Parathyroid adenoma (tissue), 2 donors: ENCODE data around the gene ZXDC.

Source experiments
- H2AFZ ChIP-seq: fragments of 300-600 bp; sonication (generic); one replicate; pipeline ENCODE4 v1.7.0; 2017; ENCODE audit warnings: antibody characterized with exemption, mild to moderate bottlenecking
- H3K27ac ChIP-seq: fragments of 300-600 bp; sonication (generic); one replicate; pipeline ENCODE4 v1.7.0; 2017
- H3K27me3 ChIP-seq: fragments of 300-600 bp; sonication (generic); one replicate; pipeline ENCODE4 v1.7.0; 2017; ENCODE audit warnings: low read length; ENCODE audit not compliant: control insufficient read depth, insufficient read depth
- H3K36me3 ChIP-seq: fragments of 300-600 bp; sonication (generic); one replicate; pipeline ENCODE4 v1.7.0; 2017; ENCODE audit warnings: low read length; ENCODE audit not compliant: control insufficient read depth, insufficient read depth
- H3K4me1 ChIP-seq: fragments of 300-600 bp; sonication (generic); one replicate; pipeline ENCODE4 v1.7.0; 2017; ENCODE audit warnings: control low read depth
- H3K4me2 ChIP-seq: fragments of 300-600 bp; sonication (generic); one replicate; pipeline ENCODE4 v1.7.0; 2017; ENCODE audit warnings: low read length
- H3K4me3 ChIP-seq: fragments of 300-600 bp; sonication (generic); one replicate; pipeline ENCODE4 v1.7.0; 2017; ENCODE audit warnings: low read depth, low read length
- H3K79me2 ChIP-seq: fragments of 300-600 bp; sonication (generic); one replicate; pipeline ENCODE4 v1.7.0; 2017; ENCODE audit warnings: control low read depth
- H3K9ac ChIP-seq: fragments of 300-600 bp; sonication (generic); one replicate; pipeline ENCODE4 v1.7.0; 2017; ENCODE audit warnings: mild to moderate bottlenecking
- H3K9me3 ChIP-seq: fragments of 300-600 bp; sonication (generic); one replicate; pipeline ENCODE4 v1.7.0; 2017; ENCODE audit warnings: low read length; ENCODE audit not compliant: control insufficient read depth
- CTCF ChIP-seq: fragments of 300-600 bp; sonication (generic); IDR thresholded peaks from one replicate; pipeline ENCODE4 v1.7.0; 2017; ENCODE audit warnings: antibody characterized with exemption, mild to moderate bottlenecking
- donor health status: primary hyperparathyroidism.

Gene ZXDC

GRCh38 chr3:126517986-126518778, 42.5 kb upstream of the ZXDC start:
- no peak for TF ChIP-seq CTCF
- Histone ChIP-seq H3K79me2 (no peaks in the 10 kb centered on the region), H3K36me3 (no peaks in the 10 kb centered on the region), H3K9ac (no peak overlapping the region), H3K9me3 (no peaks in the 10 kb centered on the region), H3K27me3 (peaks cover 3% of the 10 kb centered on the region), H3K4me2 (no peak overlapping the region), H3K27ac (no peak overlapping the region), H3K4me3 (no peak overlapping the region), H3K4me1 (no peaks in the 10 kb centered on the region), H2AFZ (no peak overlapping the region)

- H3K9ac ChIP-seq: no peak within 1 kb of the TSS
- H2AFZ ChIP-seq: no peak within 1 kb of the TSS
- no peak for TF ChIP-seq CTCF
- no peak within 1 kb of the TSS for H3K4me3 ChIP-seq
- H3K4me1 ChIP-seq: no peaks in the 10 kb centered on the region
- no peak within 1 kb of the TSS for H3K4me2 ChIP-seq
- H3K79me2 ChIP-seq: no peaks in the 10 kb centered on the region
- no peaks in the 10 kb centered on the region for H3K36me3 ChIP-seq
- H3K9me3 ChIP-seq: no peaks in the 10 kb centered on the region
- no peaks in the 10 kb centered on the region for H3K27me3 ChIP-seq
- no peak within 1 kb of the TSS for H3K27ac ChIP-seq
These were observed 41.7 kb upstream of the ZXDC start, which contains the start of gene UROC1 for GRCh38 chr3:126517291-126517951. Gene UROC1 (minus strand): TSS chr3:126517773. CDS start chr3:126517719, 54 bp downstream.

- Histone ChIP-seq H3K4me1 (no peaks in the 10 kb centered on the region), H3K27ac (no peak overlapping the region), H3K27me3 (no peaks in the 10 kb centered on the region), H3K36me3 (no peaks in the 10 kb centered on the region), H3K9me3 (no peaks in the 10 kb centered on the region), H3K4me3 (no peak overlapping the region), H3K9ac (no peak overlapping the region), H3K79me2 (no peaks in the 10 kb centered on the region), H2AFZ (no peak overlapping the region), H3K4me2 (no peak overlapping the region)
- no peak for TF ChIP-seq CTCF
These were observed 41.2 kb upstream of the ZXDC start for GRCh38 chr3:126516936-126517290.

GRCh38 chr3:126516152-126516935, 40.7 kb upstream of the ZXDC start:
- Histone ChIP-seq H3K36me3 (no peaks in the 10 kb centered on the region), H3K4me1 (no peaks in the 10 kb centered on the region), H2AFZ (no peak overlapping the region), H3K27me3 (no peaks in the 10 kb centered on the region), H3K9me3 (no peaks in the 10 kb centered on the region), H3K4me3 (no peak overlapping the region), H3K27ac (no peak overlapping the region), H3K79me2 (no peaks in the 10 kb centered on the region), H3K4me2 (no peak overlapping the region), H3K9ac (no peak overlapping the region)
- TF ChIP-seq CTCF: no peak
